Measurements from ENCODE around the gene AJUBA.
"Not testable (repeated sequence)": the region's sequence is repeated elsewhere in the genome, so short reads cannot be mapped to it uniquely, and the experiment has no call there.

The AJUBA gene

DNA sequence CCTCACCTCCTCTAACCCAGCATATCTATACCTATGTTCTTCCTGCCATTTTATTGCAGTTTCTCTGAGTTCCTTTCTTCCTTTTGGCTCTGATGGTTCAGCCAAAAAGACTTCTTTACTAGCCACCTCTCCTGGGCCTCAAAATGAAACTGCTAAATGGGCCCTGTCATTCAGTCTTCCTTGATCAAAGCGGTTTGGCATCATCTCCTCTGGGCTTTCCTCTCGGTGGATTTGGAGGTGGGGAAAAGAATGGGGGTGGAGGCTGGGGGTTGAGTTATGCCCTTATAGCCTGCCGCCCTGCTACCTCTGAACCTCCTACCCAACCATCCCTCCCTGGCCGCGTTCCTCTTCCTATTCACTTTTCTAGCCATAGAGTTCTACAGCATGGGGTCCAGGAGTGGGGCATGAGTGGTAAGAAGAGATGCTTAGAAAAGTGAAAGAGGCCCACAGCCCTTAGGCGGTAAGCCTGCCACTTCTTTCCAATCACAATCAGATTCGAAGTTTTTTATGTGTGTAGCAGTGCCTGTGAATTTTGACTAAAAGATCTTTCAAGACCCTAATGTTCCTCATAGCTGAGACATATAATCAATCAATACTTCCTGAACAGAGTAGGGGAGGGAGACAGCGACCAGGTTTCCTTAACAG lies 2.5 kb downstream of the AJUBA start:
- no peak for DNase-seq (ENCODE audit: low spot score)

DNA sequence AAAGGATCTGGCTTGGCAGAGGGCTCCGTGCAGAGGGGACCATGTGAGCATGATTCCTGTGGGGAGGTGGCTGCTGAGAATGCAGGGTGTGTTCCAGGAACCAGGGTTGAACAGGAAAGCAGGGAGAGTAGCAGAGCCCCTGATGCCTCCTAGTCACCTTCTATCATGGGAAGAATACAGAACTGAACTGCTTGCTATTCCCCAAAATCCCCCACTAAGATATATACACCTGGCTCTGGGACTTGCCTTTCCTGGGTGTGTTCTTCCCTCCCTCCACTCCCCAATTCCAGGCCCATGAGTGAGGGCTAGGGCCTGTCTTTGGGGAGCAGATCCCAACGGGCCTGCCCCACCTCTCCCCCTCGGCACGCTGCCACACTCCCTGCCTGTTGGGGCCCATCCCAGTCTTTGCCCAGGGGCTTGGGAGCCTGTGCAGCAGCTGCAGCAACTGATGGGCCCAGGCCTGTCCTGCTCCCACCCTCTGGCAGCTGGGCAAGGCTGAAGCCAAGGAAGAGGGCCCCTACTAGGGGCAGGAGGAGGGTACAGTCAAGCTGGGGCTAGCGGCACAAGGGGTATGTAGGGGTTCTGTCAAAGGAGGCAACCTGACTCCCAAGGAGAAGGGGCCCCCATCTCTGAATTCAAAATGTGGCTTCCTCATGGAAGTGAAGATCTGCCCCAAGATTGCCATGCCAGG lies 3.2 kb downstream of the AJUBA start:
- no peak for DNase-seq (ENCODE audit: low spot score)

DNA sequence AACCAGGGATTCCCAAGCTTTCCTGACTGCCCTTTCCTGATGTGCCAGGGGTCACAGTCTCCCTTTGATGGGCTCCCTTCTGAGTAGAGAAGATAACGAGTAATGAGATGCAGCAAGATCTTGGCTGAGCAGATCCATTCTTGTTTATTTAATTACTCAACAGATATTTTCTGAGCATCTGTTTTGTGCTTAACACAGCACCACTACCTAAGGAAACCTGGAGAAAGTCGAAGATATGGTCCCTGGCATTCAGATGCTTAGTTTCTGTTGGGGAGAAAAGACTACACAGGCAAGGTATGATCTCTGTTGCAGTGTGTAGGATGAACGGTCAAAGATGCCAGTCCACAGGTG lies 3.9 kb downstream of the AJUBA start:
- DNase-seq (ENCODE audit: low spot score) = no peak

DNA sequence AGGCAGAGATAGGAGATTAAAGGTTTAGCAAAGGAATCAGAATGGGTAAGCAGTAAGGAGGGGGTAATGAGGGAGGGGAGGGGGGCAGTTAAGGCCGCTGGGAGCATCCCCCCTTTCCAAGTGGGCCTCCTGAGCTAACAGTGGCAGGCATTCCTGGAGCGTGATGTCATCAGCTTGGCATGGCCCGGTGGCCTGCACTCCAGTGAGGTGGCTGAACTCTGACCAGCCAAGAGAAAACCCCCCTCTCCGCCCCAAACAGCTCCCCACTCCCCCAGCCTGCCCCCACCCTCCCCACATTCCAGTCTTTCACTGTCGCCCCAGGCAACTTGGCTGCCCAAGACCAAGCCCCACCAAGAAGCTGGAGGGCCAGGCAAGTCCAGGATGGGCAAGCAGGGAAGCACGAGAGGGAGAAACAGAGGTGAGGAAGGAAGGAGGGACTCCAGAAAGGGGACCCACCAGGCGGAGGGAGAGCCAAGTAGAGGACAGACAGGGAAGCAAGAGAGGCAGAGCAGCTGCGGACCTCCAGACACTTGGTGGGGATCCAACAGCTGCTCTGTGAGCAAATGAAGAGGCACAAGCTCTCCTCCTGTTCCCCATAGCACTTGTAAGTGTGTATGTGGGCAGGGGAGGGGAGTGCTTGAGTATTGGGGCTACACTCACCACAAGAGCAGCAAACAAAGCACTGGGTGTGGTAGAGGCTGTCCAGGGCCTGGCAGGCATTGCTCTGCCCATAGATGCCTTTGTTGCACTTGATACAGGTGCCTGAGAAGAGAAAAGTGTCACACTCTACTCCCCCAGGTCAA lies 4.5 kb downstream of the AJUBA start:
- DNase-seq (ENCODE audit: low spot score) = peak; percentile 91

DNA sequence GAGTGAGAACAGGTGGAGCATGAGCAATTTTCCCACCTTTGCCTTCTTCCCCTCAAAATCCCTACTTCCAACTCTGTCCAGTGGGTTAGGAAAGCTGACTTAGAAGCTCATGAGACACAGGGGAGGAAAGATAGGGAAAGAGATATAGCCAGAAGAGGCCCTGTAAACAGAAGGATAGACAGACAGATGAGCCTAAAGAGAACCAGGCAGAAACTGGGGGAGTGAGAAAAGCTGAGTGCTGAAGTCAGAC lies 5.0 kb downstream of the AJUBA start:
- no peak for DNase-seq (ENCODE audit: low spot score)

DNA sequence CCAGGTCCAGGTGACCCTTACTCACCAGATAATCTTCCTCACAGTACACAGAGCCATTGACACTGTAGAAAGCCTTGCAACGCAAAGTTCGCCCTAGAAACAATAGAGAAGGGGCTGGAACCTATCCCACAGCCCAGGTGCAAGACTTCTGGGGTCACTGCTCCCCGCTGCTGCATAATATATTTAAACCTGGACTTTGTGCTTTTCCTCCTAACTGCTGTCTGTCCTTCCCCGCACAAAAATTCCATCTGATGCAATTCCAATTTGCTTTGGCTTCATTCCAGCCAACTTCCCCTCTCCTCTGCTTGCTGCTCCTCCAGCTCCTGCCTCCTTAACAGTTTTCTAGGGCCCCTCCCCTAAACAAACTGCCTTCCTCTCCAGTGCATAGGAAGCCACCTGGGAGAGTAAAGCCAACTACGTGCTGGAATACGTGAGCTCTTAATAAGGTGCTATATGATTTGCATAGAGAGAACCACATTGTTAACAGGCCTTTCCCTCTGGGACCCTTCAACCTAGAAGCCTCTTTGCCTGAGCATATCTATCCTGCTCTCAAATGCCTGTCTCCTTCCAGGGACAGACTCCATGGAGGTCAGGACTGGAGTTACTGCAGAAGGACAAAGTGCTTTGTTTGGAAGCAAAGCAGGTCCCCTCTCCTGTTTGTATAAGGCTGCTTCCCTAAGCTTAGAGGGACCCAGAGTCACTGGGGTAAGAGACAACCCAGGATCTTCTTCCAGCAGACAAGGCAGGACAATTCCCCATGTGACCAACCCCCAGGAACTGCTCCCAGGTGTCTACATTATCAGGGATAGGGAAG lies 5.5 kb downstream of the AJUBA start:
- DNase-seq (ENCODE audit: low spot score) = no peak

DNA sequence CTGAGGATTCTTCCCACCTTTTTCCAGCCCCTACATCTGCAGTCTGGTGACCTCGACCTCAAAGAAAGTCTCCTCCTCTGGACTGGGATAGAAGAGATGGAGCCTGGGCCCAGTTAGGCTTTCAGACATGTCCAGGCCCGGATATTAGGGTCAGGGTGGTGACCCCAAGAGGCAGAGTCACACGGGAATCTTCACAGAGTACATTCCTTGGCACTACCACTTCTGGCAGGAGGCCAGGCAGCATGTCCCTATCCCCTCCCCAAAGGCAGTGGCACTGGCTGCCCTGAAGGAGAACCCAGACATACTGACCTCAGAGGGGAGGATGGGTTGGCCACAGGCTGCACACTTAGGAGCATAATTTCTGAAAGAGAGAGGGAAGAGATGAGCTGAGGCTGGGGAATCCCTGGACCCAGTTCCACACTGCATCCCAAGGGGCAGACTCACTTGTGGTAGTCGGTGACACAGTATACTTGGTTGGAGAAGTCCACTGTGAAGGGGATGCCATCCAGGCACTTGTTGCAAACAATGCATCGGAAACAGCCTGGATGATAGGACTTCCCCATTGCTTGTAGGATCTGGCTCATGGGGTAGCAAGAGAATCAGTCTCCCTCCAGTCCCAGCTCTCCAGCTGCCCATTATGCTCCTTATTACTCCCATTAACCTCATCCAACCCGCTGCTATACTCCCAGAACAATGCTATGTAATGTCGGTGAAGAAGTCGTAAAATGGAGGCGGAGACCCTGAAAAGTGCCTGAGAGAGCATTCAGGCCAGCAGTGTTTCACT lies 7.6 kb downstream of the AJUBA start:
- no peak for DNase-seq (ENCODE audit: low spot score)

DNA sequence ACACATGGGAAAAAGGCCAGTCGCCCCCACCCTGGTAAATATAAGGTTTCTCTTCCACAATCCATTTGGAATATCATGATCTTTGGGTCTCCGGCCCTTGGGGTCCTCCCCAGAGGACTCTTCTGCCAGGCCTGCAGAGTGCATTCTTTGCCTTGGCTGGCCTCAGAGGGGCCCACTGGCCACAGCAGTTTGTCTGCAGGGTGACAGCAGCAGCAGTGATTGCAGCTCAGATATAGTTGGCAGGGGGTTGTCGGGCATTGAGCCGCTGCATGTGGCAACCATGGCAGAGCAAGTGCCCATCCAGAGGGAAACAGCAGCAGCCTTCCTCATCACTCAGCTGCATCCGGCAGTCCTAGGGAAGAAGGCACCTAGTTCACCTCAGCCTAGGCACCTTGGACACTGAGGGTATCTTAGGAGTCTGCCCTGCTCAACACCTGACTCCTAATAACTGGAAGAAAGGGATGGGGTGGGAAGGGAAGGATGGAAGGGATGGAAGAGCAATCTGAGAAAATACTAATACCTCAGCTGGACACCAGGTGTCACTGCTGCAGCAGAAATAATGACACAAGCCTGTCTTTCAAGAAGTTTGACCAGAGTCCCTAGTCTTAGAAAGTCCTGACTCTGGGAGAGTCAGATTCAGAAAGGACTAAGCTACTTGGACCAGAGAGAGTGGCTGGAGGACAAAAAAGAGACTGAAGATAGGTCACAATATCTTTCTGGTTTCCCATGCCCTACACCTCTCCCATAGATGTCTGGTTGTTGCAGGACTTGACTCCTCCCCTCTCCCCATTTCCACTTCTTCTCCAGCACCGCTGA lies 8.9 kb downstream of the AJUBA start:
- peak; percentile 61 for DNase-seq (ENCODE audit: low spot score)

DNA sequence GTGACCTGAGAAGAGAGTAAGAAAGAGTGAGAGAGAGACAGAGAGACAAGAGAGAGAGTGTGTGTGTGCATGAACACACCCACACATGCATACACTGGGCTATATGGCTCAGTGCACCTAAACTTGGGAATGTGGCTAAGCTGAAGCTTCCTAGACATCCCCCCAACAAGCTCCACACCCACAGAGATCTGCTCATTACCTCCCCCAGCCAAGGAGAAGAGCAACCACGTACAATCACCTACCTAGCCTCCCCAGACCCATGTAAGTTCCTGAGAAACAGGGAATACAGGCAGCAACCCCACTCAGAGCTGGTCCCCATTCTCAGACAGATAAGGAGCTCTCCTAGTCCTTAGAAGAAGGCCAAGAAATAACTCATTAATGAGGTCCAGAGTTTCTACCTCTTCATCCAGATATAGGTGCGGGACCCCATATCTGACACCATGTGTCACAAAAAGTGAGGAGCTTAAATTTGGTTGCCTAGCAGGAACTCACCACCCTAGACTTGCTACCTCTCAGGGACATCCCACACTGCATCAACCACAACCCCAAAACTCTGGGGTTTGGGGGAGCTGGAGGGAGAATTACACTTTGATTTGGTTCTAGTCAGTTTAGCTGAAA lies 9.9 kb downstream of the AJUBA start:
- no peak for DNase-seq (ENCODE audit: low spot score)

DNA sequence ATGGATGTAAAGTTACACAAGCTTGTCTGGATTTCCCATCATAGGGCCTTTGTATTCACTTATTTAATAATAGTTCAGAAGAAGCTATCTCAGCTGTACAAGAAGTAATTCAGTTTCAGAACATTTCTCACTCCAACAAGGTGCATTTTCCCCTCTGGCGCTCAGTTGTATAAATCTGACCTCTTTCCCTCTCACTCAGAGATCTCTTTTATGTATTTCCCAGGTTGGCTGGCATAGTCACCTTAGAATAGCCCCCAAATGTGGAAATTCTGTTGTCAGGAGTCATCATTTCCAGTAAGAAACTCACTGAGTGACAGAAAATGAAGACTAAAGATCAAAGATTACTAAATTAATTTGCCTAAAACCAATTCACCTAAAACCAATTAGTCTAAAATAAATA lies 11.2 kb downstream of the AJUBA start:
- no peak for DNase-seq (ENCODE audit: low spot score)

DNA sequence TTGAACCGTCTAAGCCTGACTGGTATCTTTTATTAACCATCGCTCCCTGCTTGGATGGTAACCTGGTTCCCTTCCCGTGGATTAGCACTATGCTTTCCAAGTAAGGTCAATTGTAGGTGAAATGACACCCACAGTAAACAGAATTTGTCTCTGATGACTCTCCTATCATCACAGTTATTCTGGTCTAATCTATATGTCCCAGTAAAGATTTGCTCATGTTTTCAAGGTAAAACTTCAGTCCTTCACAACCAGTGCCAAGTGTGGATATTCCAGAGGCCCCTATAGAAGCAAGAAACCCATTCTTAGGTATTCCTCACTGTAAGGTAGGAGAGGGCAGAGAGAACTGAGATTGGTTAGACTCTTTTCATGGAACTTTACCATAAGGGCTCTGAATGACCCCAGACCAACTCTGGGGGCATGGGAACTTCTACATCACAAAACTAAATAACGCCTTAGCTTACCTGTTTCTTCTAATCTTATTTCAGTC lies 15.5 kb downstream of the AJUBA start:
- DNase-seq (ENCODE audit: low spot score) = no peak

DNA sequence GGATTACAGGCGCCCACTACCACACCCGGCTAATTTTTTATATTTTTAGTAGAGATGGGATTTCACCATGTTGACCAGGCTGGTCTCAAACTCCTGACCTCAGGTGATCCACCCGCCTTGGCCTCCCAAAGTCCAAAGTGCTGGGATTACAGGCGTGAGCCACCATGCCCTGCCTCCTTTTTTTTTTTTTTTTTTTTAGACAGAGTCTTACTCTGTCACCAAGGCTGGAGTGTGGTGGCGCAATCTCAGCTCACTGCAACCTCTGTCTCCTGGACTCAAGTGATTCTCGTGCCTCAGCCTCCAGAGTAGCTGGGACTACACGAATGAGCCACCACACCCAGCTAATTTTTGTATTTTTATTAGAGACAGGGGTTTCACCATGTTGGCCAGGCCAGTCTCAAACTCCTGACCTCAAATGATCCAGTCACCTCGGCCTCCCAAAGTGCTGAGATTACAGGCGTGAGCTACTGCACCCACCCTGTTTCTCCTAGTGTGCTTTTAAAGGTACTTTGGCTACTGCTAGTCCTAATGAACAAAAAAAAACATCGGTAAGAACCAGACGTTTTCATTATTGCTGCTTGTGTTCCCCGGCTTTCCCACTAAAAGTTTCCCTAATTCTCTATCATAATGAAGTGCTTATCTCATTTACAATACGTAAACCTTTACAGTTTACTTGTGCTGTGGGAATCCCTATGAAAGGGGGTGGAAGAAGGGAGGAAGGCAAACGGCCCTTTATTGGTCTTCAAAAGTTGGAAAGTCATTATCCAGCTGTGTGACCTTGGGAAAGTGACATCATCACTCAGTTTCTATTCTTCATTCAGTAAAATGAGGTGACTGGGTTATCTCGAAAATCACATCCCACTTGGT lies 16.2 kb downstream of the AJUBA start:
- not testable (repeated sequence) for DNase-seq (ENCODE audit: low spot score)

DNA sequence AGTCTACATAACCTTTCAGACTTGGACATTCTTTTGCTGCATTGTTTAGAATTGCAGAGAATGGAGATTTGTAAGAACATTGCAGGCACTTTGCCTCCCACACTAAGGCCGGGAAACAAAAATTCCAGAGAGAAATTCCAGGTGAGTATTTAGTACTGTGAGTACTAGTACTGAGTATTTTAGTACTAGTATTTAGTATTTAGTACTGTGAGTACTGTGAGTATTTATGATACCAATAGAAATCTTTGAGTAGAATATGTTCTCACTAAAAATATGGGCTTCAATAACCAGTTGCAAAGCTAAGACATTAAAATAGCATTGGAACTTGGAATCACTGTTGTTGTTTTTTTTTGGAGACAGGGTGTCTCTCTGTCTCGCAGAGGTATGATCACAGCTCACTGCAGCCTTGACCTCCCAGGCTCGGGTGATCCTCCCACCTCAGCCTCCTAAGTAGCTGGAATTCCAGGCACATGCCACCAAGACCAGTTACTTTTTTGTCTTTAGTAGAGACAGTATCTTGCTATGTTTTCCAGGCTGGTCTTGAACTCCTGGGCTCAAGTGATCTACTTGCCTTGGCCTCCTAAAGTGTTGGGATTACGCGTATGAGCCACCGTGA lies 20.2 kb downstream of the AJUBA start:
- DNase-seq (ENCODE audit: low spot score) = no peak

DNA sequence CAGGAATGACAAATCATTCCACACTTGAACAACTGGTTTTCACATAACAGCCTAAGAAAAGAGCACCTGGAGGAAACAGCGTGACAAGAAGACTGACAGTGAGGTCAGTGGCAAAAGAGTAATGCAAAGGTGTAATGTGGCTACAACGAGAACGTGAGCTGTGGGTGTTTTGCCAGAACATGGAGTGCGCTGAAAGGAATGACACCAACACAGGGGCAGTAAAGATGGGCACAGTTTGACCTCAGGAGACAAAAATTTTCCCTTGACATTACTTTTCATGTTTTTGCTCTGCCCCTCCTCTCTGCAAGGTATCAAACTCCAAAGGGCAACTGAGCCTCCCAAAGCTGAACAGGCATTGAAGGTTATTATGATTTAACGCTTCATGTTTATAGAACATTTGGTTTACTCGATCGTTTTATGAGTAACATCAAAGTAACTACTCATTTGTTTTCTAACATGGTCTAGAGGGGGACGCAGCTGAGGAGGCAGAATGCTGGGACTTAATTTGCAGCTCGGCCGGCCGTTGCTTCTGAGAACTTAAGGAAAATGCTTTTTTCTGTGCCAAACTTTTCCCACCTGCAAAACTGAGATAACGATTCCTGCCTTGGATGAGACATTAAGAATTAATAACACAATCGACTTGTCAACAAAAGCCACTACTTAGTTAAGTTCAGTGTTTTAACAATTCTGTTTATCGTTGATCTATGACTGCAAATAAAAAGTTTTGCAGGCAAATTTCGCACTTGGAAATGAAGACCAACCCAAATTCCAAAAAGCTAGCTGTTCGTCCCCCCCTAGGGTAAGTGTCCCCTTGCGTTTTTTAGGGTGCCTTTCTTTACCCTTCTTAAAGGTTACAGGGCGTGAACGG lies 26.4 kb downstream of the AJUBA start:
- no peak for DNase-seq (ENCODE audit: low spot score)

DNA sequence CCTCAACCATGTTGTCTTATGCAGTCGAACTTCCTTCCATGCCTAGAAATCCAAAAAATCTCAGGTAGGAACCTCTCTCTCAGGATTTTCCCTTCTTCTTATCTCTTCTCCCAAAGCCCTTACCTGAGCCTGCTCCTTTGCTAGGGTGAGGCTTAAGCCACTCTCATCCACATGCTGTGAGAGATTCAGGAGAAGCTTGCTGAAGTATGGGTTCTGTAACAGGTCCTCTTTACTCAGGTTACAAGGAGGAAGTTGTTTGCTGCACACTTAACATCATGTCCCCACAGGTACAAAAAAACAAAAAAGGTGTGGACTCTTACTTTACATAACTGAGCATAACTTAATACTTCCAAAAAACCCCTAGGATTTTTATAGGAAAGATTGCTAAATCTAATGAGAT lies 29.9 kb downstream of the AJUBA start:
- no peak for DNase-seq (ENCODE audit: low spot score)

DNA sequence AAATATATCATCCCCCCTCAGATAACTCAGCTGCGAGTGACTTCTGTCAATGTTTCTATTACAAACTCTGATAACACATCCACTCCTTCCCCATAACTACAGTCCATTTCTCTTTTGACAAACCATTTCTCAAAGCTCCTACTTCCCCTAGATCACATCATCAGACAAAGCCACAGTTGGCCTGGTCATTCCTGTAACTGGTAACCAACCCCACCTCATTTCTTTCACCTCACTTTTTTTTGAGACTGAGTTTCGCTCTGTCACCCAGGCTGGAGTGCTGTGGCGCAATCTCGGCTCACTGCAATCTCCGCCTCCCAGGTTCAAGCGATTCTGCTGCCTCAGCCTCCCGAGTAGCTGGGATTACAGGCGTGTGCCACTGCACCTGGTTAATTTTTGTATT lies 30.6 kb downstream of the AJUBA start:
- not testable (repeated sequence) for DNase-seq (ENCODE audit: low spot score)

DNA sequence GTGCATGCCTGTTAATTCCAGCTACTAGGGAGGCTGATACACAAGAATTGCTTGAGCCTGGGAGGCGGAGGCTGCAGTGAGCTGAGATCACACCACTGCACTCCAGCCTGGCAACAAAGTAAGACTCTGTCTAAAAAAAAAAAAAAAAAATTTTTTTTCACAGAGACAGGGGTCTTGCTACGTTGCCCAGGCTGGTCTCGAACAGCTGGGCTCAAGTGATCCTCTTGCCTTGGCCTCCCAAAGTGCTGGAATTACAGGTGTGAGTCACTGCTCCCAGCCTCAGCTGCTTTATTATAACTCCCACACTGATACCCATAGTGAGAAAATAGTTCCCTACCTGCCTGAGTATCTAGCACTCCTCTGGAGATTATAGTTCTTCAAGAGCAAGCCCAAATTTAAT lies 36.7 kb downstream of the AJUBA start:
- no peak for DNase-seq (ENCODE audit: low spot score)

DNA sequence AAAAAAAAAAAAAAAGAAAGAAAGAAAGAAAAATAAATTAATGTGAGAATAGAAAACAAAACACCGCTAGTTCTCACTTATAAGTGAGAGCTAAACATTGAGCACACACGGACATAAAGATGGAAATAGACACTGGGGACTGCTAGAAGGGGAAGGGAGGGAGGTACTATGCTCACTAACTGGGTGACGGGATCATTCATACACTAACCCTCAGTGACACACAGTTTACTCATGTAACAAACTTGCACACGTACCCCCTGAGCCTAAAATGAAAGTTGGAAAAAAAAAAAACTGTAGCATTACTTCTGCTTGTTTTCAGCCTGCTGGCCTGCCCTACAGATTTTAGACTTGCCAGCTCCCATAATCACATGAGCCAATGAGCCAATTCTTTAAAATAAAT lies 42.7 kb downstream of the AJUBA start:
- peak; percentile 17 for DNase-seq (ENCODE audit: low spot score)
